GM18907 (cell line): ENCODE data around the gene PPP1R3C.

Source experiments
- ATAC-seq: cut with Tn5 transposase; IDR thresholded peaks from one replicate; pipeline ENCODE4 v1.9.1; 2021; ENCODE audit warnings: mild to moderate bottlenecking, moderate library complexity; ENCODE audit not compliant: unreplicated experiment

The PPP1R3C gene

DNA sequence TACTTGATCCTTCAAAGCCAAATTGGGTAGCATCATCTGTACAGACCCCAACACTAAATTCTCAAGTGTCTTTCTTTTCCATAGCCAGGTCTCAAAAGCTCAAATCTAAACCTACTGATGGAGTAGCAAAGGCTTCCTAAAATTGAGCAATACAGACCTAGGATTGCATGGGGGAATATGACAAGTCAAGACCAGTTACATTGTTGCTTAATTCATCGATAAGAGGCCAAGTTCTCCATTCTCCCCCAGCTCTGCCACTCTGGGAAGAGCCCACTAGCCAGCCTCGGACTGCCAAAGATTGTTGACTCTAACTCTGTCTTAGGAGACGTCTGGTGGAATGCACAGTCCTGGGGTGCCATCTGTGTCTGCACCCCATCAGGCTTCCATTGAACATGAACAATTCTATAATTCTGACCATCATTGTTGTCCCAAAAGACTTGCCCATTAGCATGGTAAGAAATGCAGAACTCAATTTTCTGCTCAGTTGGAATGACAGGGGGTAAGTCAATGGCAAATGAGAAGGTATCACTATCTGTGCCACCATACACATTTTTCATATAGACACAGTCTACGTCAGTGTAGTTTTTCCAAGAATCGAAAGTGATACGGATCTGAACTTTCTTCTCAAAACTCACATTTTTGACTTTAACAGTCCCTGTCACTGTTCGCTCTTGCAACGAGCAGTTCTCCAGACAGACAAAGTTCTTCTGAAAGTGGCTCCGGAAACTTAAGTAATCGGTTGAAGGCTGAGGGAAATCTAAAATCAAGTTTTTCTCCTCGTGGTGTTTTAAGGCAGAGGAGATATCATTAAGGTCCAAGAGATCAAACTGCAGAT lies 2.9 kb downstream of the PPP1R3C start:
- ATAC-seq: no peak

DNA sequence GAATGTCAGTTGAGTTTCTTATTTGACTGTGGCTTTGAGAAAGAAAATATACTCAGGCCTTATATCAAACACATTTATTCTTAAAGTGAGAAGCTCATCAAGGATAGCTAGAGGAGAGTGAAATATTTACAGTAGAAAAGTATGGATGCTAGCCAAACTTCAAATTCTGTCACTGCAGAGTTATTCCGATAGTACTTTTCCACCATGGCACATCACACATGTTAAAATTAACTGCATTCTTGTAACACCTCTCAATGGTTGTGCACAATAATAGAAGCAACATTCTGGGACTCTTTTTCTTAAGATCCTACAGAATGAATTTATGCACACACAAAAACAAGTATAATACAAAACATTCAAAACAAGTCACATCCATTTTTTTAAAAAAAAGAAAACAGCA lies 4.5 kb downstream of the PPP1R3C start:
- ATAC-seq: no peak

DNA sequence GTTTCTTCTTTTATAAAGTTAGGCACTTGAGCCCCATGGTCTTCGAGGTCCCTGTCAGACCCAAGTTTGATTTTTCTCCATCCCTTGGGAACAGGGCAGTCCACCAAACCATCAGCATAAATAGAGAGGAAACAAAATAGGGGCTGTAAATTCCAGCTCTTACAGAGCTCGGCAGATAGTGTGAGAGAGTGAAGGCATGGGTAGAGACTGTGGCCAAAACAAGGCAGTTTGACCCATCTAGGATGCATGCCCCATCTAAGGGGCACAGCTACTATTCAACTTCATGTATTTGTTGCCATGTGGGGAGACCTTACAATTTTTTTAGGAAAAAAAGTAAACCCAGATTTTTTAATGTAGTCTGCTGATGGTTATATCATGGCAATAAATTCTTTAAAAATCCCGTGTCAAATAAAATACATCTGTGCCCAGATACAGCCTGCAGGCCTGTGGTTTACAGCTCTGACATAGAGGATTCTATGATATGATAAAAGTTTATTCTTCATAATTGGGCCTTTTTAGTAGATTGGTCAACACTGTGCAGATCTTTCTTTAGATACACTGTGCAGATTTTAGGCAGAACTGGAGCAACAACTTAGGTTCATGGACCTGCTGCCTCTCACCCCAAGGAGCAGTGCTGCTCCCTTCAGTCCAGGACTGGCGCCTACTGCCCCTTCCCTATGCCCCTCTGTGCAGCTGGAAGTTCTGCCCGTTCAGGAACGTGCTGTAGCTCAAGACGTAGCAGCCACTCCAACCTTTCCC lies 5.3 kb downstream of the PPP1R3C start:
- no peak for ATAC-seq

GRCh38 chr10:91626936-91627335 lies 5.9 kb downstream of the PPP1R3C start:
- ATAC-seq: no peak

DNA sequence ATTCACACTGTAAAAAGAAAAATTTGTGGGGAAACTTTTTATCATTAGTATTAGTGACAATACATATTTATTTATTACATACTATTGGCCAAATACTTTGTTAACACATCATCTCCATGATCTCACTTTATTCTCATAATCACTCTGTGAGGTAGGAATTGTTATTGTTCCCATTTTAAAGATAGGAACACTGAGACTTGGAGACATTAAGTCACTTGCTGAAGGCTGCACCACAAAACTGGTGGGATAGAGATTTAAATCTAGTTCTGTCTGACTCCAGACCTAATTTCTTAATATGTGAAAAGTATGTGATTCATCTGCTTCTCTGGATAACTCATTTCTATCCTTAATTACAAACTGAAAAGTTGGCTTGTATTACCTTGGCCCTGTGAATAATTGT lies 8.2 kb downstream of the PPP1R3C start:
- no peak for ATAC-seq

DNA sequence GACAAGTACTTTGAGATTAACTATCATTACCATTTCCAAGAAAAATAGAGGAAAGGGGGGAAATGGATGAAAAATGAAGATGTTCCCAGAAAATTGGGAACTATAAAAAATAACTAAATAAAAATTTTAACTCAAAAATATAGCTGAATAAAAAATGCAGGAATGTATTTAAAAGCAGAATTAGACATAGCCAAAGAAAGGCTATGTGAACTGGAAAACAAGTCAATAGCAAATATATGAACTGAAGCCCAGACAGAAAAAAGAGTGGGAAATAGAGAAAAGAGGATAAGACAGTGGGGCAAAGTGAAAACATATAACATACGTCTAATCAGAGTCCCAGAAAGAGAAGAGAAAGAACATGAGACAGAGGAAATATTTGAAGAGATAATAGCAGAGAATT lies 10.3 kb downstream of the PPP1R3C start:
- no peak for ATAC-seq

GRCh38 chr10:91621483-91622113 lies 11.3 kb downstream of the PPP1R3C start:
- no peak for ATAC-seq

DNA sequence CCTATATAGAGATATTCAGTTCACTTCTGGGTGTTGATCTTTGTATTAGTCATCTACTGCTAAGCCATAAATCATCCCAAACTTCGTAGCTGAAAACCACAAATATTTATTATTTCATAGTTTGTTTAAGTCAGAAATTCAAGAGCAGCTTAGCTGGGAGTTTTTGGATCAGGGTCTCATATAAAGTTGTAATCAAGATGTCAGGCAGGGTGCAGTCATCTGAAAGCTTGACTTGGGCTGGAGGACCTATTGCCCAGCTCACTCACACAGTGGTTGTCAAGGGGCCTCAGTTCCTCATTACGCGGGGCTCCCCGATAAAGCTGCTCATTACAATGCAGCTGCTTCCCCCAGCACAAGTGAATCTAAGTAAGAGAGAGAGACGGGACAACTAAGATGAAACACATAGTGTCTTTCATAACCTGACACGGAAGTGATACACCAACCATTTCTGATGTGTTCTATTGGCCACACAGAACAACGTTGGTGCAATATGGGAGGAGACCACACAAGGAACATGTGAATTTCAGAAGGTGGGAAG lies 15.7 kb downstream of the PPP1R3C start:
- no peak for ATAC-seq

GRCh38 chr10:91616137-91616536 lies 16.7 kb downstream of the PPP1R3C start:
- ATAC-seq: no peak

- no peak for ATAC-seq
Observed at GRCh38 chr10:91614225-91614624, 18.6 kb downstream of the PPP1R3C start.

DNA sequence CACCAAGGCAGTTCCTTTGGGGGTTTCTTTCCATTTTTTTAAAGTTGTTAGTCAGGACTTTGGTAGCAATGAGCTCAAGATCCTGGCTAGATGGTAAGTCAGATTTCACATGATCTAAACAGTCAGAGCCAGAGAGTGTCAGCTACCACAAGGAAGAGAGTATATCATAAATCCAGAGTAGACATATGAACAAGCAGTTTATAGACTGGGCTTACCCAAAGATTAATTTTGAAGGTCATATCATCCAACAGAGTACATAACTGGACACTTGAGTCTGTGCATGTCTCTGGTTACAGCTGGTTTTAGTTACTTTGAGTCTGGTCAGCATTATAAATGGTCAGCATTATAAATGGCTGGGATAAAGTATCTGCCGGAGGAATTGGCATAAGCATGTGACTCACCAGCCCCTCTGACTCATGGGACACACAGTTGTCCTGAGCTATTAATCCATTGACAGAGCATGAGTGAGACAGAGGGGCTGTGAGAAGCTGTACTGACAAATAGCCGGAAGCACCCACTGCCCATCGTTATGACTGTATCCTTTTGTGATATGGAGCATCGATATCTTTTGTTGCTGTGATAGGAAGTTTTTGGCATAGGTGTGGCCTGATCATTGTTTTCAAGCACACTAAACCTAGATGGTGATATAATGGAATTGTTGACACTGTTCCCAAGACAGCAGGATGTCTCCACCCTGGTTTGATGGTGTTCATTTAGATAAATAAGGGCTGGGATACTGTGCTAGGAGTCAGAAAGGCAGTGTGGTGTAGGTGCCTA lies 19.3 kb downstream of the PPP1R3C start:
- no peak for ATAC-seq

DNA sequence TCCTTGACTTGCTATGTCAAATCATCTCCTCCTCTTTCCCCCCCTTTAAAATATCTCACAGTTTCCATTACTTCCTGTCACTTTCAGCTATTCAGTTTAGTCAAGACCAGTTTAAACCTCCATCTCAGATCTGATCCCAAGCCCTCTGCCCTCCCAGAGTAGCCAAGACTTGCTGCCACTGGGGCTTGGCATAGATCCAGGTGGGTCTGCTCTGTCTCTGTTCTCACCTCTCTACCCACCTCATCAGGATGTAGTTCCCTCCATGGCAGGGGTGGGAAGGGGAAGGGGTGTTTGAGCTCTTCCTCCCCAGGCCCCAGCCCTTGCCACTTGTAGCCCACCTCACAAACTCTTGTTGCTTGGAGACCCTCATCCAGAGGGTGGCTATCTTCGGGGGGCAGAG lies 22.0 kb downstream of the PPP1R3C start:
- no peak for ATAC-seq

DNA sequence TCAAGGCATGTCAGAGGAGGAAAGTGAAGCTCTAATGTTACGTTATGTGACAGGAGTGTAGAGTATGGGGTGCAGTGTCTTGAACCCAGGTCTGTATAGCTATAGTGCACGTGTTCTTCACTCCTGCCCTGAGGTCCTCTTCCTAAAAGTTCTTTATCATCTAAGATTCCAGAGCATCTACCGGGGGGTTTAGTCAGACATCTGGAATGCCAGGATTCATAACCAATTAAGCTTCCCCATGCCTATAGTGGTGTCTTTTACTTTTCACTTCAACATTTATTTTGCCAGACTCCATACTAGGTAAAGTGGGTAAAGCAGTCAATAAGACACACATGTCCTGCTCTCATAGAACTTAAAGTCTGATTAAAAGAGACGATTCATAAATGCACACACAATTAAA lies 22.4 kb downstream of the PPP1R3C start:
- ATAC-seq: no peak

GRCh38 chr10:91607646-91608403 lies 25.0 kb downstream of the PPP1R3C start:
- no peak for ATAC-seq

DNA sequence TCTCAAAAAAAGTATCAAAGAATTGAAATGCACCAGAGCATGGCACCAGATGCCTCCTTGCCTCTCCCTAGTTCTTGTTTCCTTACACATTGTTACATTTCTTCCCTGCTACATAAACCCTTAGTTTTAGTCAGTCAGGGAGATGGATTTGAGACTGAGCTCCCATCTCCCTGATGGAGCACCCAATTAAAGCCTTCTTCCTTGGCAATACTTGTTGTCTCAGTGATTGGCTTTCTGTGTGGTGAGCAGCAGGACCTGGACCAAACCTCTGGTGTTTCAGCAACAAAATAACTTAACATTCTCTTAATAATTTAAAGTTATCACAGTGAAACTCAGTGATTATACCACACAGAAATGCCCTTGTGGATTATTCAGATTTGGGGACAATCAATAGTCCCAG lies 26.9 kb downstream of the PPP1R3C start:
- no peak for ATAC-seq

- no peak for ATAC-seq
Observed at GRCh38 chr10:91604553-91605534, 28.0 kb downstream of the PPP1R3C start.

- no peak for ATAC-seq
Observed at GRCh38 chr10:91603931-91604331, 28.9 kb downstream of the PPP1R3C start.

- ATAC-seq: no peak
Observed at GRCh38 chr10:91602868-91603568, 29.9 kb downstream of the PPP1R3C start.
